ENCODE measurements around the gene BRCA1. TPM values are rescaled to one million over a fixed set of nuclear protein-coding genes. Genes with fewer than 3 reads are reported as not detected.

BRCA1 gene
- total RNA-seq, 1 donor from 2014 or later = 6.0 TPM

DNA sequence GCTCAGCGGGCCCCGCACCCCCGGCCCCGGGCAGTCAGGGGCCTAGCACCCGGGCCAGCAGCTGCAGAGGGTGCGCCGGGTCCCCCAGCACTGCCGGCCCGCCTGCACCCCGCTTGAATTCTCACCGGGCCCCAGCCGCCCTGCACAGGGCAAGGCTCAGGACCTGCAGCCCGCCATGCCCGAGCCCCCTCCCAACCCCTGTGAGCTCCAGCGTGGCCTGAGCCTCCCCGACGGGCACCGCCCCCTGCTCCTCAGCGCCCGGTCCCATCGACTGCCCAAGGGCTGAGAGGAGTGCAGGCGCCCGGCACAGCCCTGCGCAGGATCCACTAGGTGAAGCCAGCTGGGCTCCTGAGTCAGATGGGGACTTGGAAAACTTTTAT, 1.7 kb upstream of the BRCA1 start:
- Histone ChIP-seq H3K9me3 (ENCODE audit: insufficient read depth, low read depth, low read length) (no peaks in the 10 kb centered on the region), H3K4me3 (ENCODE audit: insufficient read depth, low read depth, low read length) (no peak overlapping the region), H3K4me1 (ENCODE audit: insufficient read depth, low read length) (peaks cover 7% of the 10 kb centered on the region), H3K36me3 (ENCODE audit: insufficient read depth, low read length) (peaks cover 2% of the 10 kb centered on the region), H3K27me3 (ENCODE audit: insufficient read depth, low read length) (no peaks in the 10 kb centered on the region), H2AFZ (ENCODE audit: low read depth, low read length) (no peak overlapping the region), H3K9ac (ENCODE audit: low read length) (no peak overlapping the region), H3K79me2 (ENCODE audit: insufficient read depth, low read length) (peaks cover 20% of the 10 kb centered on the region), H3K27ac (ENCODE audit: low read depth, low read length) (no peak overlapping the region), H3K4me2 (ENCODE audit: low read length) (no peak overlapping the region), H4K20me1 (ENCODE audit: insufficient read depth, low read length) (no peaks in the 10 kb centered on the region)
- Mint-ChIP-seq H3K36me3 (ENCODE audit: low read depth, unreplicated experiment) (peaks cover 8% of the 10 kb centered on the region), H3K27ac (ENCODE audit: unreplicated experiment) (no peak overlapping the region), H3K4me1 (ENCODE audit: low read depth, unreplicated experiment) (peaks cover 10% of the 10 kb centered on the region), H3K4me3 (ENCODE audit: unreplicated experiment) (peak overlapping the region; percentile 76), H3K27me3 (ENCODE audit: low read depth, unreplicated experiment) (no peaks in the 10 kb centered on the region), H3K9me3 (ENCODE audit: unreplicated experiment) (peaks cover 3% of the 10 kb centered on the region)
- FAIRE-seq (no peak), DNase-seq (ENCODE audit: low read depth) (no peak)
- TF ChIP-seq EZH2 (IDR thresholded peaks at IDR 0.05; ENCODE audit: insufficient read depth, low read length) = no peak
- TF ChIP-seq CTCF (IDR thresholded peaks at IDR 0.05; ENCODE audit: insufficient read depth, low read depth, low read length) = no peak

DNA sequence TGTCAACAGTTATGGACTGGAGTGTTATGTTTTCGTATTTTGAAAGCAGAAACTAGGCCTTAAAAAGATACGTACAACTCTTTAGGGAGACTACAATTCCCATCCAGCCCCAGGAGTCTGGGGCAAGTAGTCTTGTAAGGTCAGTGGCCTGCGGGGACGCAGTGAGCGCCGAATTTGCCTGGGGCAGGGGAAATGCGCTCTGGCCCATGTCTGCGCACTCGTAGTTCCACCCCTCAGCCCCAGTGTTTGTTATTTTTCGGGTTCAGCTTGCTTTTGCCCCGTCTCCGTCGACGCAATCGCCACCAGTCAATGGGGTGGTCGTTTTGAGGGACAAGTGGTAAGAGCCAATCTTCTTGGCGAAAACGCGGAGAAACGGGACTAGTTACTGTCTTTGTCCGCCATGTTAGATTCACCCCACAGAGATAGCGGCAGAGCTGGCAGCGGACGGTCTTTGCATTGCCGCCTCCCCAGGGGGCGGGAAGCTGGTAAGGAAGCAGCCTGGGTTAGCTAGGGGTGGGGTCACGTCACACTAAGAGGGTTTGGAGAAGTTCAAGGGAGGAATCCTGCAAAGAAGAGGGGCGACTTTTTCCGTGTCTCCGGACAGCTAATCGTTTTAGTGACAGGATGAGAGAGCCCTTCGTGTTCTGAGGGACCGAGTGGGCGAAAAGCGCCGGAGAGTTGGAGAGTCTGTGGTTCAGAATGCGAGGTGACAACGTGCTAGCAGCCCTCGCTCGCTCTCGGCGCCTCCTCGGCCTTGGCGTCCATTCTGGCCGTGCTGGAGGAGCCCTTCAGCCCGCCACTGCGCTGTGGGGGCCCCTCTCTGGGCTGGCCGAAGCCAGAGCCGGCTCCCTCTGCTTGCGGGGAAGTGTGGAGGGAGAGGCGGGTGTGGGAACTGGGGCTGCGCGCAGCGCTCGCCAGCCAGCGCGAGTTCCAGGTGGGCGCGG, 1.1 kb upstream of the BRCA1 start:
- Histone ChIP-seq H3K79me2 (ENCODE audit: insufficient read depth, low read length) (peaks cover 20% of the 10 kb centered on the region), H3K36me3 (ENCODE audit: insufficient read depth, low read length) (peaks cover 2% of the 10 kb centered on the region), H3K9me3 (ENCODE audit: insufficient read depth, low read depth, low read length) (no peaks in the 10 kb centered on the region), H3K4me1 (ENCODE audit: insufficient read depth, low read length) (peaks cover 7% of the 10 kb centered on the region), H3K4me3 (ENCODE audit: insufficient read depth, low read depth, low read length) (peak overlapping the region; percentile 87), H4K20me1 (ENCODE audit: insufficient read depth, low read length) (no peaks in the 10 kb centered on the region), H3K27ac (ENCODE audit: low read depth, low read length) (peak overlapping the region; percentile 58), H3K27me3 (ENCODE audit: insufficient read depth, low read length) (no peaks in the 10 kb centered on the region), H2AFZ (ENCODE audit: low read depth, low read length) (peak overlapping the region; percentile 79), H3K4me2 (ENCODE audit: low read length) (peak overlapping the region; percentile 94), H3K9ac (ENCODE audit: low read length) (peak overlapping the region; percentile 84)
- DNase-seq (ENCODE audit: low read depth) (no peak), FAIRE-seq (no peak)
- Mint-ChIP-seq H3K27ac (ENCODE audit: unreplicated experiment) (peak overlapping the region; percentile 79), H3K4me3 (ENCODE audit: unreplicated experiment) (peak overlapping the region; percentile 92), H3K36me3 (ENCODE audit: low read depth, unreplicated experiment) (peaks cover 8% of the 10 kb centered on the region), H3K9me3 (ENCODE audit: unreplicated experiment) (peaks cover 3% of the 10 kb centered on the region), H3K27me3 (ENCODE audit: low read depth, unreplicated experiment) (no peaks in the 10 kb centered on the region), H3K4me1 (ENCODE audit: low read depth, unreplicated experiment) (peaks cover 10% of the 10 kb centered on the region)
- TF ChIP-seq CTCF (IDR thresholded peaks at IDR 0.05; ENCODE audit: insufficient read depth, low read depth, low read length) (no peak), EZH2 (IDR thresholded peaks at IDR 0.05; ENCODE audit: insufficient read depth, low read length) (no peak)

All from astrocyte (in vitro differentiated cells and primary cell).